Activated naive CD4-positive, alpha-beta T cell (primary cell): ENCODE measurements around the gene IBA57.

Source experiments
- DNase-seq, 4 experiments: peaks; one replicate each; lab custom pipeline; 2025; lab: John Stamatoyannopoulos, UW

IBA57 gene

GRCh38 chr1:228190778-228191177 lies 25.2 kb downstream of the IBA57 start:
- DNase-seq = no peak

- no peak for DNase-seq
Measured at GRCh38 chr1:228194436-228194835, 28.8 kb downstream of the IBA57 start.

GRCh38 chr1:228194921-228195812 lies 29.6 kb downstream of the IBA57 start:
- DNase-seq = no peak

GRCh38 chr1:228197555-228198147 lies 32.0 kb downstream of the IBA57 start:
- DNase-seq = no peak

GRCh38 chr1:228198977-228199590 lies 33.5 kb downstream of the IBA57 start:
- DNase-seq = no peak

GRCh38 chr1:228204958-228205357 lies 39.4 kb downstream of the IBA57 start:
- DNase-seq = no peak

- no peak for DNase-seq
Measured at GRCh38 chr1:228205526-228206436, 40.2 kb downstream of the IBA57 start.

- DNase-seq = no peak
Measured at GRCh38 chr1:228206582-228207351, 41.2 kb downstream of the IBA57 start.

GRCh38 chr1:228207381-228207810 lies 41.8 kb downstream of the IBA57 start:
- DNase-seq = no peak

GRCh38 chr1:228207851-228208821 lies 42.5 kb downstream of the IBA57 start, which contains the start of gene OBSCN:
Gene OBSCN, plus strand, starts transcription at chr1:228208044. Its CDS starts 3,740 bp downstream, at chr1:228211784.
- no peak for DNase-seq

GRCh38 chr1:228208831-228209551 lies 43.4 kb downstream of the IBA57 start:
- DNase-seq = no peak

- no peak for DNase-seq
Measured at GRCh38 chr1:228209657-228210056, 44.1 kb downstream of the IBA57 start.

GRCh38 chr1:228210076-228210651 lies 44.6 kb downstream of the IBA57 start:
- no peak for DNase-seq

GRCh38 chr1:228210712-228211530 lies 45.3 kb downstream of the IBA57 start:
- no peak for DNase-seq

GRCh38 chr1:228211531-228212414 lies 46.2 kb downstream of the IBA57 start:
- no peak for DNase-seq

GRCh38 chr1:228212415-228212965 lies 46.9 kb downstream of the IBA57 start:
- no peak for DNase-seq
